ENCODE data around the gene BIN2. TPM values are rescaled to one million over a fixed set of nuclear protein-coding genes. Genes with fewer than 3 reads are reported as not detected.

The BIN2 gene
- total and polyA plus RNA-seq, 10 of the 15 experiments (the other 5 are each of a cell fraction or from before 2014, with no cell fraction given): 8.6 to 42.9 (median 32.1) TPM

DNA sequence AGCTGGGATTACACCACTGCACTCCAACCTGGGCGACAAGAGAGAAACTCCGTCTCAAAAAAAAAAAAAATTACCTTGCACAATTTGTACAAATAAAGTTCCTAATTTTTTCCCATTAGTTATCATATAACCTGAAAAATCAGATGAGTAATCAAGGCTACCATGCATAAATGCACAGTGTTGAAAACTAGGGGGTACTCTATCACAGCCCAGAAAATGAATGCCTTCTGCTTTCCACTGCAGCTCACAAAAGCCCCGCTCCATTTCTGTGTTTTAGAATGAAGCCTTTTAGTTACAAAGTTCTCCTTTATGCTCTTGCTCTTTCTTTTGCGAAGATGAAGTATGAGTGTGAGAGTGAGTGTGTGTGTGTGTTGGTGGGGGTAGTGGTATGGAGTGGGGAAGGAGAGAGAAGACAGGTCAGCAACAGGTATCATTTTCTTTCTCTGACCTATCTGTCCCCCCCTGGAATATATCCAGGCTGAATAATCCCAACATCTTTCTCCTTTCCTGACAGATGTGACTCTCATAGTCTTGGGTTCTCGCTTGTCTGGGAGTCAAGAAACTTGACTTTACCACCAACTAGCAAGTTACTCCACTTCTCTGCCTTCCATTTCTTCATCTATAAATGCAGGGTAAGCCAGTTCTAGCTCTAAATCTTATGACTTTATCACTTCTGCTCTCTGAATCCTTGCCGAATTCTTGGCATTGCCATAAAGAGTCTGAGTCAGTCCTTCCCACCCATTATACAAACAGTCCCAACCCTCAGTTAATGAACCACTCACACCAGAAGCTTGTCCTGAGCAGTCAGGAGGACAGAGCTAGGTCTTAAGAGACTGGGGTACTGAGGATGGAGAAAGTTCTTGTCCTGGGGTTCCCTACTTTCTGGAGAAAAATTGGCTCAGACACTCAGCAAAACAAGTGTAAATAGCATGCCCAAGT, 16.1 kb downstream of the BIN2 start (continued):
- TF ChIP-seq, protein P1, sequence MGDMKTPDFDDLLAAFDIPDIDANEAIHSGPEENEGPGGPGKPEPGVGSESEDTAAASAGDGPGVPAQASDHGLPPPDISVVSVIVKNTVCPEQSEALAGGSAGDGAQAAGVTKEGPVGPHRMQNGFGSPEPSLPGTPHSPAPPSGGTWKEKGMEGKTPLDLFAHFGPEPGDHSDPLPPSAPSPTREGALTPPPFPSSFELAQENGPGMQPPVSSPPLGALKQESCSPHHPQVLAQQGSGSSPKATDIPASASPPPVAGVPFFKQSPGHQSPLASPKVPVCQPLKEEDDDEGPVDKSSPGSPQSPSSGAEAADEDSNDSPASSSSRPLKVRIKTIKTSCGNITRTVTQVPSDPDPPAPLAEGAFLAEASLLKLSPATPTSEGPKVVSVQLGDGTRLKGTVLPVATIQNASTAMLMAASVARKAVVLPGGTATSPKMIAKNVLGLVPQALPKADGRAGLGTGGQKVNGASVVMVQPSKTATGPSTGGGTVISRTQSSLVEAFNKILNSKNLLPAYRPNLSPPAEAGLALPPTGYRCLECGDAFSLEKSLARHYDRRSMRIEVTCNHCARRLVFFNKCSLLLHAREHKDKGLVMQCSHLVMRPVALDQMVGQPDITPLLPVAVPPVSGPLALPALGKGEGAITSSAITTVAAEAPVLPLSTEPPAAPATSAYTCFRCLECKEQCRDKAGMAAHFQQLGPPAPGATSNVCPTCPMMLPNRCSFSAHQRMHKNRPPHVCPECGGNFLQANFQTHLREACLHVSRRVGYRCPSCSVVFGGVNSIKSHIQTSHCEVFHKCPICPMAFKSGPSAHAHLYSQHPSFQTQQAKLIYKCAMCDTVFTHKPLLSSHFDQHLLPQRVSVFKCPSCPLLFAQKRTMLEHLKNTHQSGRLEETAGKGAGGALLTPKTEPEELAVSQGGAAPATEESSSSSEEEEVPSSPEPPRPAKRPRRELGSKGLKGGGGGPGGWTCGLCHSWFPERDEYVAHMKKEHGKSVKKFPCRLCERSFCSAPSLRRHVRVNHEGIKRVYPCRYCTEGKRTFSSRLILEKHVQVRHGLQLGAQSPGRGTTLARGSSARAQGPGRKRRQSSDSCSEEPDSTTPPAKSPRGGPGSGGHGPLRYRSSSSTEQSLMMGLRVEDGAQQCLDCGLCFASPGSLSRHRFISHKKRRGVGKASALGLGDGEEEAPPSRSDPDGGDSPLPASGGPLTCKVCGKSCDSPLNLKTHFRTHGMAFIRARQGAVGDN (IDR thresholded peaks at IDR 0.05): no peak
- TF ChIP-seq CHD2 (IDR thresholded peaks at IDR 0.05; ENCODE audit: borderline replicate concordance, low read depth, low read length): no peak
- no peak for TF ChIP-seq SRF (IDR thresholded peaks at IDR 0.05; ENCODE audit: low read depth in 2 of 2, low read length in 2 of 2)

- RAD21 ChIA-PET (ENCODE audit: unreplicated experiment): interaction anchor here (1.0 kb wide), 1 partner anchor 15 kb away, joined by 3 read pairs; no protein-coding TSS in a partner anchor
Measured at GRCh38 chr12:51306507-51306906, 17.5 kb downstream of the BIN2 start.

More at GRCh38 chr12:51306507-51306906, 17.5 kb downstream of the BIN2 start:
- ATAC-seq (peak; percentile 38; the same call in 2 of the 3 replicates), DNase-seq (ENCODE audit: low read depth, low spot score) (no peak), FAIRE-seq (no peak)
- Histone ChIP-seq H3K4me1 (ENCODE audit: control insufficient read depth, insufficient read depth, low read length) (peaks cover 11% of the 10 kb centered on the region), H4K20me1 (ENCODE audit: control insufficient read depth, insufficient read depth) (no peaks in the 10 kb centered on the region), H3K4me2 (ENCODE audit: control insufficient read depth, insufficient read depth) (no peak overlapping the region), H3K36me3 (ENCODE audit: control insufficient read depth in 2 of 2, insufficient read depth in 2 of 2, low read length in 1 of 2) (peaks cover 0 to 9% of the 10 kb centered on the region in 2 experiments; a peak in 2 of 4 replicates), H3K4me3 (no peak overlapping the region), H3K27me3 (replicated peaks in 1 of 2; ENCODE audit: control insufficient read depth in 2 of 2, insufficient read depth in 2 of 2, low read length in 1 of 2) (no peaks in the 10 kb centered on the region), H3K79me2 (ENCODE audit: control insufficient read depth, insufficient read depth, low read length) (no peaks in the 10 kb centered on the region), H3K9me3 (replicated peaks; ENCODE audit: control insufficient read depth, insufficient read depth, low read length) (no peaks in the 10 kb centered on the region), H3K27ac (ENCODE audit: control insufficient read depth, insufficient read depth) (no peak overlapping the region), H2AFZ (ENCODE audit: control insufficient read depth, low read depth, low read length) (no peak overlapping the region), H3K9ac (ENCODE audit: control insufficient read depth, insufficient read depth, low read length) (no peak overlapping the region)
- 79% methylated on average over 5 of the region's 5 CpGs for WGBS (ENCODE audit: insufficient coverage, insufficient replicate concordance, low lambda C conversion rate, missing lambda C conversion rate)
- ChIA-PET CTCF (interaction anchor here (0.6 to 3.2 kb wide), 3 partner anchors 8 to 35 kb away, joined by 3 to 15 read pairs (median 3); no protein-coding TSS in a partner anchor), POLR2A (no interaction called here), SMC1A (ENCODE audit: uncharacterized antibody, unreplicated experiment) (interaction anchor here (0.8 to 1.3 kb wide), 2 partner anchors 16 to 35 kb away, joined by 3 to 8 read pairs; no protein-coding TSS in a partner anchor)
- in situ Hi-C loops (cut with MboI) (no loop called here), intact Hi-C loops (cut with micrococcal nuclease; ENCODE audit: unreplicated experiment) (no loop called here)
- BruUV-seq (replicated peaks): no TSS peak
- TF ChIP-seq, protein P2, sequence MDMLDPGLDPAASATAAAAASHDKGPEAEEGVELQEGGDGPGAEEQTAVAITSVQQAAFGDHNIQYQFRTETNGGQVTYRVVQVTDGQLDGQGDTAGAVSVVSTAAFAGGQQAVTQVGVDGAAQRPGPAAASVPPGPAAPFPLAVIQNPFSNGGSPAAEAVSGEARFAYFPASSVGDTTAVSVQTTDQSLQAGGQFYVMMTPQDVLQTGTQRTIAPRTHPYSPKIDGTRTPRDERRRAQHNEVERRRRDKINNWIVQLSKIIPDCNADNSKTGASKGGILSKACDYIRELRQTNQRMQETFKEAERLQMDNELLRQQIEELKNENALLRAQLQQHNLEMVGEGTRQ (IDR thresholded peaks at IDR 0.05; ENCODE audit: borderline replicate concordance, low read depth, low read length): no peak
- TF ChIP-seq NFYB (IDR thresholded peaks at IDR 0.05; ENCODE audit: insufficient read depth, low read depth, low read length) (no peak), E2F8 (IDR thresholded peaks at IDR 0.05; ENCODE audit: low read depth, partially characterized antibody) (no peak), E2F4 (IDR thresholded peaks at IDR 0.05; ENCODE audit: low read depth, low read length) (no peak), ZNF274 (IDR thresholded peaks at IDR 0.05; ENCODE audit: insufficient read depth, insufficient read length) (no peak), SPI1 (IDR thresholded peaks at IDR 0.05; ENCODE audit: borderline replicate concordance, insufficient read depth, low read depth, low read length) (peak; percentile 49; the same call in 1 of the 2 replicates)
